Activated CD4-positive, CD25-positive, alpha-beta regulatory T cell (primary cell): ENCODE measurements around the gene CTXND1.
"Not testable (repeated sequence)": the region's sequence is repeated elsewhere in the genome, so short reads cannot be mapped to it uniquely, and the experiment has no call there.

ENCODE experiments used
- DNase-seq, 4 experiments: peaks; one replicate each; lab custom pipeline; 2025; lab: John Stamatoyannopoulos, UW

The CTXND1 gene

GRCh38 chr15:80159811-80160569 is 92.0 kb downstream of the CTXND1 start:
- no peak for DNase-seq

GRCh38 chr15:80159301-80159700 is 92.7 kb downstream of the CTXND1 start:
- no peak for DNase-seq

GRCh38 chr15:80157215-80157614 is 94.8 kb downstream of the CTXND1 start:
- no peak for DNase-seq

GRCh38 chr15:80156176-80156720 is 95.8 kb downstream of the CTXND1 start:
- no peak for DNase-seq

- DNase-seq = not testable (repeated sequence)
Measured at GRCh38 chr15:80155378-80156175, 96.4 kb downstream of the CTXND1 start.

GRCh38 chr15:80155001-80155377 is 97.0 kb downstream of the CTXND1 start:
- no peak for DNase-seq

GRCh38 chr15:80154336-80154735 is 97.7 kb downstream of the CTXND1 start:
- DNase-seq = no peak

GRCh38 chr15:80153900-80154299 is 98.1 kb downstream of the CTXND1 start:
- DNase-seq = no peak

GRCh38 chr15:80152896-80153876 is 98.8 kb downstream of the CTXND1 start, which contains the start of gene FAH:
Gene FAH (plus strand): TSS chr15:80152999. CDS start chr15:80153055, 56 bp downstream.
- peak in 1 of 4 experiments; percentile 63 for DNase-seq

GRCh38 chr15:80152180-80152895 is 99.7 kb downstream of the CTXND1 start:
- DNase-seq = peak; percentile 76 to 94 (median 89)

- no peak for DNase-seq
Measured at GRCh38 chr15:80151576-80151975, 100.4 kb downstream of the CTXND1 start.

- no peak for DNase-seq
Measured at GRCh38 chr15:80151148-80151547, 100.9 kb downstream of the CTXND1 start.
